GM12873 (cell line): ENCODE measurements around the gene UXS1.

Source experiments
- CTCF ChIP-seq: IDR thresholded peaks from 2 replicates; pipeline ENCODE4 v1.5.1; 2012; ENCODE audit warnings: low read depth, mild to moderate bottlenecking, moderate library complexity, low read length, control low read depth; ENCODE audit not compliant: insufficient read depth; ENCODE audit errors: missing control alignments

UXS1 gene

GRCh38 chr2:106068451-106068850 lies 125.7 kb downstream of the UXS1 start:
- no peak for TF ChIP-seq CTCF

DNA sequence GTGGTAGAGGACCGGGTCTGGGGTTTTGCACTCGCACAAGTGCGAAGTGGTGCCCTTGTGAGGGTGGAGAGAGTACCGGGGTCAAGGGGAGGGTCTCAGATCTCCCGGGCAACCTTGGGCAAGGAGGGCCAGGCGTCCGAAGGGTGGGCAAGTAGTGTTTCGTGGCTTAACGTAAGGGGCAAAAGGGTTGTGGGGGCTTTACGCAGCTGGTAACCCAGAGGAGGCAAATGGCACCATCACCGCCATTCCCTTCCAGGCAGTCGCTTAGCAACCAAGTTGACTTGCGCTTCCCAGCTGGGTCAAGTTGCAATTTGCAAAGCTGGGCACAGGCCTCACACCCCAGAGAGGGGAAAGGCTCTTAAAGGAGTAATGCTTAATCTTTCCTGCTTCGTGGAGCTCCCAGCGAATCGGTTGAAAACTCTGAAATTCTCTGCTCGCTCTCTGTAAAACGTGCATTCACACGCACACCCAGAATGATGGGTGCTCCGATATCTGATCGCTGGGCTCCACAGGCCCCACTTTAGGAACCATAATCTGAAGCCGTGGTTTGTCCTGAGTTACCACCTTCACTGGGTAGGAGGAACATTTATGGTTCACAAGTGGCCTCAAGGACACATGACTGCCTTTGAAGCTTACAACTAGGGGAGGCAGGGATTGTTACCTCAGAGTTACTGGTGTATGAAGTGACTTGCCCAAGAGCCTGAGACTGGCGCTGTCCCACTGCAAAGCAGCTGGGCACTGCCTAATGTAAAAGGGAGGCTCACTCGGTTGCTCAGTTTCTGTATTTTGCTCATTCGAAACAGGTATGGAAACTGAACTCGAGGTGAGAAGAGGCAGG lies 127.9 kb downstream of the UXS1 start:
- no peak for TF ChIP-seq CTCF

DNA sequence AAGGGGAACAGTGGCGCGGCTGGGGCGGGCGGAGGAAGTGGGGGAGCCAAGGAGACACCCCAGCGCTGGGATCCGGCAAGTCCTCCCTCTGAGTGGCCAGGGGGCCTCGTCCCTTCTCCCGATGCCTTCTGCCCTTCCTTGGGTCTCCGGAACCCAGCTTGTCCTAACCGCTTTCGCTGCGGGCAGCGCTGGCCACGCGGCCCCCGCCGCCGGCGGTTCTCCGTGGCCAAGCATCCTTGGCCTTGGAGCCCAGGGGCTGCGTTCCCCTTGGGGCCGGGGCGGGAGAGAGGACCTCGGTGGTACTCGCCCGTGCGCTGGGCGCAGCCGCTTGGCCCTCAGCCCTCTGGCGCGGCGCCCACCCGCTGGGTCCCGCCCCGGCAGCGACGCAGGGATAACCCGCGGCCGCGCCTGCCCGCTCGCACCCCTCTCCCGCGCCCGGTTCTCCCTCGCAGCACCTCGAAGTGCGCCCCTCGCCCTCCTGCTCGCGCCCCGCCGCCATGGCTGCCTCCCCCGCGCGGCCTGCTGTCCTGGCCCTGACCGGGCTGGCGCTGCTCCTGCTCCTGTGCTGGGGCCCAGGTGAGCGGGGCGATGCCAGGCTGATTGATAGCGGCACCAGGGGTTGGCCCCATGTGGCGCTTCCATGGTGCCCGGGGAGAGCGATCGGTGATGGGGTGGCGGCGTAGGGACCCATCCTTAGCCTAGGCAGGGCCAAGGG lies 128.7 kb downstream of the UXS1 start:
- TF ChIP-seq CTCF = no peak

DNA sequence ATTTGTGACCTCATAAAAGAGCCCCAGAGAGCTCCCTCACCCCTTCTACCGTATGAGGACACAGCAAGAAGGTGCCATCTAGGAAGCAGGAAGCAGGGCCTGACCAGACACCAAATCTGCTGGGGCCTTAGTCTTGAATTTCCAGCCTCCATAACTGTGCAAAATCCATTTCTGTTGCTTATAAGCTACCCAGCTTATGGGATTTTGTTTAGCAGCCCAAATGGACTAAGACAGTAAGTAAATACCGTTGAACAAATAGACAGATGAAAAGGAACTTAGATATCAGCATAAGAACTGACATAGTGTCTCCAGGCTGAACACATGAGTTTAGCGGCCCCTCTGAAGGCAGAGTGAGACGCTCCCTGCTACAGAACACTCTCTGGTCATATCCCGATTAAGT lies 130.9 kb downstream of the UXS1 start:
- no peak for TF ChIP-seq CTCF

DNA sequence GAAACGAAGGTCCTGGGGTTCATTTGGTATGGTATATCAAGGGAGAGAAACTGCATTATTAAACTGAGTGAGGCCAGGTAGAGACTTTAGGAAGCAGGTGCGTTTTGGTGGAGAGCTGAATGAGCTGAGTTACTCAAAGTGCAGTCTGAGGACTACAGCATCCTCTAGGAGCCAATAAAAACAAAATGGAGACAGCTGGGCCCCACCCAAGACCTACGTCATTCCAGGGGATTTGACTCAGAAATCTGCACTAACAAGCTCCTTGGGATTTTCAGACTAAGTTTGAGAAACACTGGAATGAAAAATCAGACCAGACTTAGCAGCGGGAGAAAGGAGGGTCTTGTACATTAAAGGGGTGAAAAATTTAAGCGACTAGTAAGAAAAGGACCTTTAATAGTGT lies 131.5 kb downstream of the UXS1 start:
- no peak for TF ChIP-seq CTCF

GRCh38 chr2:106061611-106062349 lies 132.3 kb downstream of the UXS1 start:
- TF ChIP-seq CTCF = no peak
